Activated CD4-positive, alpha-beta memory T cell treated with anti-CD3 and anti-CD28 coated beads for 36 hours (primary cell): ENCODE measurements around the gene PATZ1. TPM values are rescaled to one million over a fixed set of nuclear protein-coding genes. Genes with fewer than 3 reads are reported as not detected.
A peak's percentile ranks its signal among the peaks of the same experiment; 100 is the strongest.

Experiments
- CTCF ChIA-PET: fragments of 350-600 bp; sonication (Branson Sonifier 250); formaldehyde crosslinking; loops from one replicate; lab custom pipeline; 2021; ENCODE audit warnings: antibody characterized with exemption, inconsistent platforms; lab: Charles Lee
- POLR2A ChIA-PET: fragments of 350-600 bp; sonication (Branson Sonifier 250); formaldehyde crosslinking; loops from one replicate; lab custom pipeline; 2021; ENCODE audit warnings: antibody characterized with exemption; lab: Charles Lee
- DNase-seq: peaks from one replicate; pipeline ENCODE4 v3.0.0-alpha.2; 2020
- H3K27ac Mint-ChIP-seq: one replicate; pipeline ENCODE4 v1.8.0; 2021; ENCODE audit warnings: mixed read lengths
- H3K27me3 Mint-ChIP-seq: one replicate; pipeline ENCODE4 v1.8.0; 2021; ENCODE audit warnings: mixed read lengths
- H3K36me3 Mint-ChIP-seq: one replicate; pipeline ENCODE4 v1.8.0; 2021; ENCODE audit warnings: mixed read lengths
- H3K4me1 Mint-ChIP-seq: one replicate; pipeline ENCODE4 v1.8.0; 2021; ENCODE audit warnings: low read depth, mixed read lengths
- H3K4me3 Mint-ChIP-seq: one replicate; pipeline ENCODE4 v1.8.0; 2021; ENCODE audit warnings: mild to moderate bottlenecking, mixed read lengths
- H3K9me3 Mint-ChIP-seq: one replicate; pipeline ENCODE4 v1.8.0; 2021; ENCODE audit warnings: mixed read lengths
- intact Hi-C: fragments of 100-400 bp; cut with micrococcal nuclease; formaldehyde crosslinking; loops from one replicate; pipeline ENCODE4 v1.15.1; 2023
- total RNA-seq, 2 experiments: library from RNA; stranded (reverse); gene quantifications; one replicate each; pipeline ENCODE4 v1.2.3, GENCODE V29; 2021

PATZ1 gene
- total RNA-seq, 2 experiments from 2014 or later, result 19.8 to 20.0 TPM

- peak; percentile 60 for DNase-seq
- intact Hi-C loops, result loop anchor here (1.0 to 10.0 kb wide), 4 partner anchors 8 to 334 kb away; partner anchors contain the start of gene PIK3IP1
- Mint-ChIP-seq H3K4me3 (no peak overlapping the region), H3K9me3 (no peaks in the 10 kb centered on the region), H3K4me1 (peaks cover 68% of the 10 kb centered on the region), H3K36me3 (peaks cover 60% of the 10 kb centered on the region), H3K27ac (peak overlapping the region; percentile 96), H3K27me3 (no peaks in the 10 kb centered on the region)
- ChIA-PET CTCF (interaction anchor here (0.8 to 3.3 kb wide), 6 partner anchors 11 to 67 kb away, joined by 3 to 19 read pairs (median 6); partner anchors contain the start of genes LIMK2 and PIK3IP1), POLR2A (interaction anchor here (2.2 to 3.3 kb wide), 4 partner anchors 8 to 66 kb away, joined by 8 to 31 read pairs (median 14); partner anchors contain the start of genes LIMK2 and PIK3IP1)
Measured at GRCh38 chr22:31278626-31279326, 67.4 kb downstream of the PATZ1 start.

- POLR2A ChIA-PET, result interaction anchor here (2.2 to 3.3 kb wide), 4 partner anchors 8 to 66 kb away, joined by 8 to 31 read pairs (median 14); partner anchors contain the start of genes LIMK2 and PIK3IP1
- intact Hi-C loops, result loop anchor here (1.0 to 10.0 kb wide), 4 partner anchors 8 to 333 kb away; partner anchors contain the start of gene PIK3IP1
- CTCF ChIA-PET, result interaction anchor here (0.9 to 3.3 kb wide), 4 partner anchors 13 to 66 kb away, joined by 6 to 19 read pairs (median 10); partner anchors contain the start of genes LIMK2 and PIK3IP1
- H3K36me3 Mint-ChIP-seq, result peaks cover 65% of the 10 kb centered on the region
- no peak overlapping the region for H3K4me3 Mint-ChIP-seq
- no peak for DNase-seq
- H3K4me1 Mint-ChIP-seq, result peaks cover 62% of the 10 kb centered on the region
- no peaks in the 10 kb centered on the region for H3K9me3 Mint-ChIP-seq
- no peaks in the 10 kb centered on the region for H3K27me3 Mint-ChIP-seq
- H3K27ac Mint-ChIP-seq, result peak overlapping the region; percentile 96
Measured at GRCh38 chr22:31278151-31278621, 68.0 kb downstream of the PATZ1 start.

DNA sequence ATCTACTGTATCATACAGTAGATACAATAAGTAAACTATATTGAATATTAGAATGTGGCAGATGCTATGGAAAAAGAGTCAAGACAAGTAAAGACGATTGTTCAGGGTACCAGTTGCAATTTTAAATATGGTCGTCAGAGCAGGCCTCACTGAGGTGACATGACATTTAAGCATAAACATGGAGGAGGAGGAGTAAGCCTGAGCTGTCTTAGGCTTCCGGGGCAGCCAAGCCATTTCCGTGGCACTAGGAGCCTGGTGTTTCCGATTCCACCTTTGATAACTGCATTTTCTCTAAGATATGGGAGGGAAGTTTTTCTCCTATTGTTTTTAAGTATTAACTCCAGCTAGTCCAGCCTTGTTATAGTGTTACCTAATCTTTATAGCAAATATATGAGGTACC is 68.4 kb downstream of the PATZ1 start:
- no peak for DNase-seq
- POLR2A ChIA-PET, result interaction anchor here (1.5 to 3.3 kb wide), 4 partner anchors 9 to 51 kb away, joined by 3 to 31 read pairs (median 14); partner anchors contain the start of gene PIK3IP1
- no peak overlapping the region for H3K4me3 Mint-ChIP-seq
- H3K36me3 Mint-ChIP-seq, result peaks cover 65% of the 10 kb centered on the region
- no peaks in the 10 kb centered on the region for H3K27me3 Mint-ChIP-seq
- H3K9me3 Mint-ChIP-seq, result no peaks in the 10 kb centered on the region
- intact Hi-C loops, result loop anchor here (1.0 to 10.0 kb wide), 4 partner anchors 9 to 333 kb away; partner anchors contain the start of gene PIK3IP1
- peak overlapping the region; percentile 96 for H3K27ac Mint-ChIP-seq
- H3K4me1 Mint-ChIP-seq, result peaks cover 58% of the 10 kb centered on the region
- CTCF ChIA-PET, result interaction anchor here (0.7 to 3.3 kb wide), 4 partner anchors 15 to 66 kb away, joined by 3 to 19 read pairs (median 10); partner anchors contain the start of genes LIMK2 and PIK3IP1

GRCh38 chr22:31276426-31277167 is 69.5 kb downstream of the PATZ1 start:
- intact Hi-C loops, result loop anchor here (5.0 to 10.0 kb wide), 2 partner anchors 36 to 332 kb away; no protein-coding TSS in a partner anchor
- DNase-seq, result no peak
- Mint-ChIP-seq H3K27me3 (no peaks in the 10 kb centered on the region), H3K36me3 (peaks cover 60% of the 10 kb centered on the region), H3K4me1 (peaks cover 52% of the 10 kb centered on the region), H3K4me3 (no peak overlapping the region), H3K9me3 (no peaks in the 10 kb centered on the region), H3K27ac (peak overlapping the region; percentile 56)
- CTCF ChIA-PET, result interaction anchor here (1.1 to 6.0 kb wide), 3 partner anchors 21 to 65 kb away, joined by 4 to 79 read pairs (median 19); partner anchors contain the start of gene LIMK2
- POLR2A ChIA-PET, result interaction anchor here (1.5 to 3.3 kb wide), 4 partner anchors 8 to 50 kb away, joined by 3 to 31 read pairs (median 8); no protein-coding TSS in a partner anchor

Other genes with a start within 250 kb of the PATZ1 start
- gene SELENOM, start 238.8 kb downstream of the PATZ1 start, total RNA-seq, result 10 to 100 TPM; 14.1 to 14.3 TPM
- under 1 TPM in 1 of 2 experiments, not detected in 1; 0.14 TPM for gene INPP5J, start 223.4 kb downstream of the PATZ1 start, total RNA-seq
- not detected for gene PLA2G3, start 205.8 kb downstream of the PATZ1 start, total RNA-seq
- 10 to 100 TPM; 17.9 to 21.6 TPM for gene RNF185, start 186.2 kb downstream of the PATZ1 start, total RNA-seq
- 10 to 100 TPM; 42.0 to 44.7 TPM for gene LIMK2, start 134.0 kb downstream of the PATZ1 start, total RNA-seq
- 10 to 100 TPM; 18.8 to 19.1 TPM for gene PIK3IP1, start 53.9 kb downstream of the PATZ1 start, total RNA-seq
- 100 to 1,000 TPM in 1 of 2 experiments, 10 to 100 TPM in 1; 97.1 to 116 TPM for gene DRG1, start 53.3 kb upstream of the PATZ1 start, total RNA-seq
- 10 to 100 TPM; 39.7 to 43.2 TPM for gene EIF4ENIF1, start 143.5 kb upstream of the PATZ1 start, total RNA-seq
- gene SFI1, start 150.2 kb upstream of the PATZ1 start, total RNA-seq, result 100 to 1,000 TPM; 227 to 240 TPM